ENCODE data around the gene ACSF3. TPM values are rescaled to one million over a fixed set of nuclear protein-coding genes. Genes with fewer than 3 reads are reported as not detected.

Gene ACSF3
- total RNA-seq, 1 experiment from 2014 or later: 36.5 TPM

- in situ Hi-C loops (cut with HindIII; ENCODE audit: low pct_unique_long_range_greater_than_20kb, low sequenced_read_pairs): no loop called here
- DNase-seq (ENCODE audit: low read depth): no peak
These were observed 79.0 kb downstream of the ACSF3 start for GRCh38 chr16:89172528-89173173.

- no peak for DNase-seq (ENCODE audit: low read depth)
- in situ Hi-C loops (cut with HindIII; ENCODE audit: low pct_unique_long_range_greater_than_20kb, low sequenced_read_pairs): no loop called here
These were observed 79.7 kb downstream of the ACSF3 start for GRCh38 chr16:89173174-89173921.

- DNase-seq (ENCODE audit: low read depth): no peak
- in situ Hi-C loops (cut with HindIII; ENCODE audit: low pct_unique_long_range_greater_than_20kb, low sequenced_read_pairs): no loop called here
These were observed 80.6 kb downstream of the ACSF3 start for GRCh38 chr16:89174055-89174827.

GRCh38 chr16:89174877-89175276, 81.2 kb downstream of the ACSF3 start:
- no peak for DNase-seq (ENCODE audit: low read depth)
- in situ Hi-C loops (cut with HindIII; ENCODE audit: low pct_unique_long_range_greater_than_20kb, low sequenced_read_pairs): no loop called here

GRCh38 chr16:89175280-89176146, 81.9 kb downstream of the ACSF3 start:
- no peak for DNase-seq (ENCODE audit: low read depth)
- in situ Hi-C loops (cut with HindIII; ENCODE audit: low pct_unique_long_range_greater_than_20kb, low sequenced_read_pairs): no loop called here

GRCh38 chr16:89176147-89176690, 82.6 kb downstream of the ACSF3 start:
- in situ Hi-C loops (cut with HindIII; ENCODE audit: low pct_unique_long_range_greater_than_20kb, low sequenced_read_pairs): no loop called here
- no peak for DNase-seq (ENCODE audit: low read depth)

- in situ Hi-C loops (cut with HindIII; ENCODE audit: low pct_unique_long_range_greater_than_20kb, low sequenced_read_pairs): no loop called here
- DNase-seq (ENCODE audit: low read depth): no peak
These were observed 83.1 kb downstream of the ACSF3 start for GRCh38 chr16:89176717-89177116.

GRCh38 chr16:89177501-89177900, 83.8 kb downstream of the ACSF3 start:
- in situ Hi-C loops (cut with HindIII; ENCODE audit: low pct_unique_long_range_greater_than_20kb, low sequenced_read_pairs): no loop called here

GRCh38 chr16:89178453-89179147, 84.9 kb downstream of the ACSF3 start:
- in situ Hi-C loops (cut with HindIII; ENCODE audit: low pct_unique_long_range_greater_than_20kb, low sequenced_read_pairs): no loop called here
- DNase-seq (ENCODE audit: low read depth): no peak

More at GRCh38 chr16:89177501-89177900, 83.8 kb downstream of the ACSF3 start:
- no peak for DNase-seq (ENCODE audit: low read depth)

GRCh38 chr16:89179148-89179484, 85.5 kb downstream of the ACSF3 start:
- in situ Hi-C loops (cut with HindIII; ENCODE audit: low pct_unique_long_range_greater_than_20kb, low sequenced_read_pairs): no loop called here
- DNase-seq (ENCODE audit: low read depth): no peak

- DNase-seq (ENCODE audit: low read depth): no peak
- in situ Hi-C loops (cut with HindIII; ENCODE audit: low pct_unique_long_range_greater_than_20kb, low sequenced_read_pairs): no loop called here
These were observed 86.1 kb downstream of the ACSF3 start for GRCh38 chr16:89179656-89180315.

- in situ Hi-C loops (cut with HindIII; ENCODE audit: low pct_unique_long_range_greater_than_20kb, low sequenced_read_pairs): no loop called here
These were observed 89.8 kb downstream of the ACSF3 start for GRCh38 chr16:89183463-89183862.

GRCh38 chr16:89183975-89184676, 90.5 kb downstream of the ACSF3 start:
- DNase-seq (ENCODE audit: low read depth): no peak
- in situ Hi-C loops (cut with HindIII; ENCODE audit: low pct_unique_long_range_greater_than_20kb, low sequenced_read_pairs): no loop called here

More at GRCh38 chr16:89183463-89183862, 89.8 kb downstream of the ACSF3 start:
- no peak for DNase-seq (ENCODE audit: low read depth)

GRCh38 chr16:89184677-89184932, 91.0 kb downstream of the ACSF3 start:
- in situ Hi-C loops (cut with HindIII; ENCODE audit: low pct_unique_long_range_greater_than_20kb, low sequenced_read_pairs): no loop called here
- DNase-seq (ENCODE audit: low read depth): no peak

GRCh38 chr16:89184933-89185794, 91.5 kb downstream of the ACSF3 start:
- DNase-seq (ENCODE audit: low read depth): no peak
- in situ Hi-C loops (cut with HindIII; ENCODE audit: low pct_unique_long_range_greater_than_20kb, low sequenced_read_pairs): no loop called here
